IMR-90 (cell line): ENCODE data around the gene TBX3.

Source experiments
- CEBPB ChIP-seq: IDR thresholded peaks from 2 replicates; pipeline ENCODE4 v1.6.1; 2012; ENCODE audit warnings: low read depth, low read length, improper control_type of control experiment
- CHD1 ChIP-seq: IDR thresholded peaks from 2 replicates; pipeline ENCODE4 v1.6.1; 2012; ENCODE audit warnings: low read depth, low read length, improper control_type of control experiment
- MXI1 ChIP-seq: IDR thresholded peaks from 2 replicates; pipeline ENCODE4 v1.6.1; 2012; ENCODE audit warnings: low read depth, mild to moderate bottlenecking, low read length, moderate library complexity, borderline replicate concordance
- POLR2A ChIP-seq: IDR thresholded peaks from 2 replicates; pipeline ENCODE4 v1.6.1; 2012; ENCODE audit warnings: mild to moderate bottlenecking, low read depth, low read length
- RAD21 ChIP-seq: IDR thresholded peaks from 2 replicates; pipeline ENCODE4 v1.6.1; 2012; ENCODE audit warnings: low read length, improper control_type of control experiment
- RFX5 ChIP-seq: IDR thresholded peaks from 2 replicates; pipeline ENCODE4 v1.8.0; 2012; ENCODE audit warnings: low read depth, mild to moderate bottlenecking, low read length, moderate library complexity
- TF ChIP-seq, protein P1 (sequence below): fragments of 150-350 bp; IDR thresholded peaks from 2 replicates; pipeline ENCODE4 v1.6.1; 2017; ENCODE audit warnings: mild to moderate bottlenecking, antibody characterized with exemption, low read length, low read depth
- TF ChIP-seq, protein P2 (sequence below): conservative IDR thresholded peaks from 2 replicates; pipeline ENCODE4 v1.5.1; 2012; ENCODE audit warnings: mild to moderate bottlenecking, low read depth, low read length, improper control_type of control experiment

DNA sequence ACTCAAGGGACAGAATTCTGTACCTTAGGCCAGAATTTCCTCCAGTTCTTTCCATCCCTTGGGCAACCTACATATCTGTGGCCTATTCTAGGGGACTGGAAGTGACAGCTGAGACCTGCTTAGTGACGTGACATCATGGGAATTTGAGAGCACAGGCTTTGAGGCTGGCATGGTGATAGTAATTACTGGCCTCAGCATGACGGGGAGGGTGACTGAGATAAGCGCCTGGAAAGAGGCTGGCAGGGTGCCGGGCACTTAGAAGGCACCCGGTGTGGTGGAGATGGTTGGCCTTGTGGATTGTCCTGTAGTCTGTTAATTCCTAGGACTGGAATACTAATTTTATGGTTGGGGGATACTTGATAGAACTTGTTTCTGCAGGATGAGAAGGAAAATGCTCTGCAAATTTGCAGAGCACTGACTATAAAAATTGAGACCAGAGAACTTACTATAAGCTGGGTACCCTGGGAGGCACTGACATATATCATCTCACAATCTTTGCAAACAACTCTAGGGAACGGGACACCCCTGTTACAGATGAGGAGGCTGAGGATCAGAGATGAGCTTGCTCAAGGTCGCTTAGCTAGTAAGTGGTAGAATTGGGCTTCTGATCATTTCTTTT lies 42.2 kb upstream of the TBX3 start:
- TF ChIP-seq POLR2A: no peak
- no peak for TF ChIP-seq RAD21
- TF ChIP-seq, protein P1, sequence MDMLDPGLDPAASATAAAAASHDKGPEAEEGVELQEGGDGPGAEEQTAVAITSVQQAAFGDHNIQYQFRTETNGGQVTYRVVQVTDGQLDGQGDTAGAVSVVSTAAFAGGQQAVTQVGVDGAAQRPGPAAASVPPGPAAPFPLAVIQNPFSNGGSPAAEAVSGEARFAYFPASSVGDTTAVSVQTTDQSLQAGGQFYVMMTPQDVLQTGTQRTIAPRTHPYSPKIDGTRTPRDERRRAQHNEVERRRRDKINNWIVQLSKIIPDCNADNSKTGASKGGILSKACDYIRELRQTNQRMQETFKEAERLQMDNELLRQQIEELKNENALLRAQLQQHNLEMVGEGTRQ: no peak
- TF ChIP-seq, protein P2, sequence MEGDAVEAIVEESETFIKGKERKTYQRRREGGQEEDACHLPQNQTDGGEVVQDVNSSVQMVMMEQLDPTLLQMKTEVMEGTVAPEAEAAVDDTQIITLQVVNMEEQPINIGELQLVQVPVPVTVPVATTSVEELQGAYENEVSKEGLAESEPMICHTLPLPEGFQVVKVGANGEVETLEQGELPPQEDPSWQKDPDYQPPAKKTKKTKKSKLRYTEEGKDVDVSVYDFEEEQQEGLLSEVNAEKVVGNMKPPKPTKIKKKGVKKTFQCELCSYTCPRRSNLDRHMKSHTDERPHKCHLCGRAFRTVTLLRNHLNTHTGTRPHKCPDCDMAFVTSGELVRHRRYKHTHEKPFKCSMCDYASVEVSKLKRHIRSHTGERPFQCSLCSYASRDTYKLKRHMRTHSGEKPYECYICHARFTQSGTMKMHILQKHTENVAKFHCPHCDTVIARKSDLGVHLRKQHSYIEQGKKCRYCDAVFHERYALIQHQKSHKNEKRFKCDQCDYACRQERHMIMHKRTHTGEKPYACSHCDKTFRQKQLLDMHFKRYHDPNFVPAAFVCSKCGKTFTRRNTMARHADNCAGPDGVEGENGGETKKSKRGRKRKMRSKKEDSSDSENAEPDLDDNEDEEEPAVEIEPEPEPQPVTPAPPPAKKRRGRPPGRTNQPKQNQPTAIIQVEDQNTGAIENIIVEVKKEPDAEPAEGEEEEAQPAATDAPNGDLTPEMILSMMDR: no peak
- TF ChIP-seq MXI1: no peak
- no peak for TF ChIP-seq CEBPB
- TF ChIP-seq RFX5: no peak
- TF ChIP-seq CHD1: no peak
